Medulla oblongata (tissue), 1 donor: ENCODE results near the gene PLCB4.
"Not testable (repeated sequence)": the region's sequence is repeated elsewhere in the genome, so short reads cannot be mapped to it uniquely, and the experiment has no call there.

Source experiments
- DNase-seq: peaks from one replicate; pipeline ENCODE4 v3.0.0-alpha.2; 2015; ENCODE audit errors: extremely low spot score

PLCB4 gene

GRCh38 chr20:9141921-9142320, 73.0 kb downstream of the PLCB4 start:
- DNase-seq: no peak

GRCh38 chr20:9142809-9143208, 73.9 kb downstream of the PLCB4 start:
- no peak for DNase-seq

GRCh38 chr20:9143926-9144325, 75.0 kb downstream of the PLCB4 start:
- no peak for DNase-seq

- DNase-seq: no peak
Observed at GRCh38 chr20:9144643-9145042, 75.8 kb downstream of the PLCB4 start.

- DNase-seq: no peak
Observed at GRCh38 chr20:9145142-9145541, 76.3 kb downstream of the PLCB4 start.

GRCh38 chr20:9146649-9147048, 77.8 kb downstream of the PLCB4 start:
- no peak for DNase-seq

GRCh38 chr20:9147547-9148024, 78.7 kb downstream of the PLCB4 start:
- no peak for DNase-seq

- no peak for DNase-seq
Observed at GRCh38 chr20:9148291-9148690, 79.4 kb downstream of the PLCB4 start.

- DNase-seq: no peak
Observed at GRCh38 chr20:9149087-9149486, 80.2 kb downstream of the PLCB4 start.

GRCh38 chr20:9149796-9150195, 80.9 kb downstream of the PLCB4 start:
- DNase-seq: no peak

GRCh38 chr20:9150679-9151078, 81.8 kb downstream of the PLCB4 start:
- DNase-seq: no peak

GRCh38 chr20:9152139-9152538, 83.3 kb downstream of the PLCB4 start:
- not testable (repeated sequence) for DNase-seq

GRCh38 chr20:9154464-9155024, 85.7 kb downstream of the PLCB4 start:
- no peak for DNase-seq

GRCh38 chr20:9156529-9157280, 87.8 kb downstream of the PLCB4 start:
- no peak for DNase-seq

GRCh38 chr20:9160331-9160730, 91.4 kb downstream of the PLCB4 start:
- no peak for DNase-seq

- DNase-seq: peak; percentile 35
Observed at GRCh38 chr20:9160757-9161156, 91.9 kb downstream of the PLCB4 start.

GRCh38 chr20:9161311-9161710, 92.4 kb downstream of the PLCB4 start:
- DNase-seq: no peak

GRCh38 chr20:9163251-9163650, 94.4 kb downstream of the PLCB4 start:
- DNase-seq: no peak

GRCh38 chr20:9163995-9164394, 95.1 kb downstream of the PLCB4 start:
- DNase-seq: no peak

GRCh38 chr20:9165261-9165660, 96.4 kb downstream of the PLCB4 start:
- no peak for DNase-seq

- peak; percentile 35 for DNase-seq
Observed at GRCh38 chr20:9166153-9166780, 97.4 kb downstream of the PLCB4 start.

GRCh38 chr20:9169409-9169808, 100.5 kb downstream of the PLCB4 start:
- DNase-seq: no peak

- no peak for DNase-seq
Observed at GRCh38 chr20:9172851-9173250, 104.0 kb downstream of the PLCB4 start.
